HG03139 (cell line): Measurements from ENCODE around the gene PSG11.
"Not testable (repeated sequence)": the region's sequence is repeated elsewhere in the genome, so short reads cannot be mapped to it uniquely, and the experiment has no call there.

ENCODE experiments used
- ATAC-seq: cut with Tn5 transposase; IDR thresholded peaks from one replicate; pipeline ENCODE4 v1.9.1; 2021; ENCODE audit not compliant: unreplicated experiment

Gene PSG11

DNA sequence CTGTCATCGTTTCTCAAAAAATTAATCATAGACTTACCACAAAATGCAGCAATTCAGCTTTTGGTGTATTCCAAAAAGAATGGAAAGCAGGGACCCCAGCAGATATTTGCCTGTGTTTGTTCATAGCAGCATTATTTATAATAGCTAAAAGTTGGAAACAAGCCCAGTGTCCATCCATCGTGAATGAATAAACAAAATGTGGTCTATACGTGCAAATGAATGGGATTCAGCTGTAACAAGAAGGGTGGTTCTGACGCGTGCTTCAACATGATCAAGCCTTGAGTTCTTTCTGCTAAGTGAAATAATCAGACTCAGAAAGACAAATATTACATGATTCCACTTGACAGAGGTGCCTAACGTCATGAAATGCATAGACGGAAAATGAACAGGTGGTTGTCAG lies 36.4 kb downstream of the PSG11 start:
- no peak for ATAC-seq

DNA sequence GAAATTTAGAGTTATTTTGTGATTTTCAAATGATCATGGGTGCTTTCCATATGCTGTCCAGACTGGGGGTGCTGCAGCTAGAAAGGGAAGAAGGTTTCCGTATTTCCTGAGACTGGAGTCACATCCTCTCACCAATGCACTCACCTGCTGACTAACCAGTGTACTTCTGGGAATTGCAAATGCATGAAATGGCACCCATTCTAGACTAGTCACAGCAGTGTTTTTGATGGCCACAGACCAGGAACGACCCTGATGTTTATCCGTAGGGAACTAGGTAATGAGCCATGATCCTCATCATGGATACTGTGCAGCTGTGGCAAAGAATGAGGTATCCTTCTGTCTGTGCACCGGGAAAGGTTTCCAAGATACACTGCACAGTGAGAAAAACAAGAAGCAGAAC lies 37.1 kb downstream of the PSG11 start:
- not testable (repeated sequence) for ATAC-seq

DNA sequence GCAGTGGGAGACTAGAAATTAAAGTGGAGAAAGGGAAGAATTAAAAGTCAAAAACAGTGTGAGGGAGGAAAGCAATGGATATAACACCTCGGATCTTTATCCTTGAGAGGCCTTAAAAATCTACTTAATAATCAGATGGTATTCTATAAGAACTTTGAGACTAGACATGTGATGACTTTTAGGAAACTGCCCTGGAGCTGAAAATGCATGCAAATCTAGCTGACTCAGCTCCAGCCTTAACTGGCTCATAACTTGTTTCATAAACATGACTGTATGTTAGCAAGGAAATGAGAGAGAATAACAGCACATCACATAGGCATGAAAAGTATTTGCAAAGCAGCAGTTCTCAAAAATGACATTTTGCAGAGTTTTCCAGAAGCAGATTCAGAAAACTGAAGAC lies 38.1 kb downstream of the PSG11 start:
- ATAC-seq, result not testable (repeated sequence)

DNA sequence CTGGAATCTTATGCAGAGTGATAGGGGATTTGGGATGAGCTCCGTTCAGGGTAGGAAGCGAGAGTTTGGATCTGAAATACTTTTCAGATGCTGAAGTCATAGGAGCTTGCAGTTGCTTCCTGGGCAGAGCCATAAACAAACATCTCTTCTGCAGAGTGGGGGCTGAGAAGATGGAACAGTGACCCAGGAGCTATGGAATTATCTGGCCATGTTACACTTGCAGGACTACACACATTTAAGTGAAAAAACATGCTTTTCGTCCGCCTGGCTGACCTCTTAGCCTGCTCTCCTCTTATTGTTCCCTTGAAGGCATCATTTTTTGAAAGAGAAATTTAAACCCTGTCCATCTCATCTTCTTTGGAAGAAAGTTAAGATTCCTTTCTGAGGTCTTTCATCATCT lies 40.7 kb downstream of the PSG11 start:
- ATAC-seq, result no peak

DNA sequence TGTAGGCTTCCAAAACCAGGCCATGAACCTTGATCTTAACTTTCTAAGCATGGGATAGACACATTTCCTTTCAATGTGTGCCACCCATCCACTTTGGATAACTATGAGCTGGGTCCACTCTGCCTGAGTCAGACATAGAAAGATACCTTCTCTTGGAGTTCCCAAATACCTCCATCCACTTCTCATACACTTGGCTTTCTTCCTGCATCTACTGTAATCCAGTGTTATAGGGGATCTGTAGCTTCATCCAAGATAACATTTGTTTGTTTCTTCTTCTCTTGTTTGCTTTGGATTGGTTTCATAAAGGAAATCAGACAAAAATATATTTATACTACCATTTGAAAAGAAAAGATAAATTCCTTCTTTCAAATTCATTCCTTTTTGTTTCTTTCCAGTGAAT lies 44.2 kb downstream of the PSG11 start:
- ATAC-seq, result not testable (repeated sequence)

DNA sequence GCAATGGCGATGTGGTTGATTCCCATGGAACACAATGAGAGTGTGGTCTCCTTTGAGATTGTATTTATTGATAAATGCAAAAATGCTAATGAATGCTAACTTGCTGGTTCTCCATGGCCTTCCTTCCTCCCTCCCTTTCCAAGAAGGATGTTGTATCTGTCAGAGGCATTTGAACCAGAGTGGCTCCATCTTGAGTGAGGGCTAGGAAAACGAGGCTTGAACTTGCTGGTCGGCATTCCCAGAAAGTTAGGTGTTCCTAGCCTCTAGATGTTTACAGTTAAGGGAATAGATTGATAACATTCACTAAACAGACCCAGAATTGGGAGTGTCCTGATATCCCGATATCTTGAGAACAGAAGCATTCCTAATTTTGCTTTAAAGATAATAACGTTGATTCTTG lies 54.8 kb downstream of the PSG11 start:
- not testable (repeated sequence) for ATAC-seq

DNA sequence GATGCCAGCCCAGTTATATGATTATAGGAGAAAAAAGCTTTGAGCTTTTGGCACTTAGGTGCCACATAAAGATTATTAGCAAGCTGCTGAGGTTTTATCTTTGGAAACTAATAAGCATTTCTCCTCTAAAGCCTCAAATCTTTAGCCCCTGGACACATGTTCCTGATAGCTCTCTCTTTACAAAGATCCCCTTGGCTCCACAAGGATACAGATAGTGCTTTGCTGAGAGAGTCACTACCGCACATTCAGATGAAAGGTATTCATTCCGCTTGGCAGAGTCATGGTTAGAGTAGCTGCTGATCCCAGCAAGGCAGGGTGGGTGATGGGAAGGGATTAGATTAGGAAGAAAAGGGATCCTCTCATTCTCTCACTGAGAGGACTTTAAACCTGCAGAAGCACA lies 61.1 kb downstream of the PSG11 start:
- ATAC-seq, result no peak

DNA sequence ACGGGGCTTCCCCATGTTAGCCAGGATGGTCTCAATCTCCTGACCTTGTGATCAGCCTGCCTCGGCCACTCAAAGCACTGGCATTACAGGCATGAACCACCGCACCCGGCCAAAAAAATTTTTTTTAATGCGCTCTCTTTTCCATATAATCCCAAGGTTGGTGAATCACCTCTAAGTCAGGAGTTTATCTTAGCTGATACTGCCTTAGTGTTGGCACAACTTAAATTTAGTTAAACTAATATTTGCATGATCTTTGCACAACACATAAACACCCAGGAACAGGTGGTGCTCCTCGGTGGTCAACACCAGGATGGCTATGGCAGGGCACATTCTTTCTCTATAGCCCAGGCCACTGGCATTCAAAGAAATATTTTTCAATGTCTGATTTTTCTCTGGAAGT lies 65.2 kb downstream of the PSG11 start:
- no peak for ATAC-seq
